CD14-positive monocyte (primary cell): ENCODE data around the gene PDE11A. TPM values are rescaled to one million over a fixed set of nuclear protein-coding genes. Genes with fewer than 3 reads are reported as not detected.

ENCODE experiments used
- DNase-seq, 3 donors: peaks; one replicate each; pipeline ENCODE4 v3.0.0-alpha.2; 2011 to 2022
- H2AFZ ChIP-seq: 2 replicates; pipeline ENCODE4 v1.6.0; 2012; ENCODE audit warnings: mild to moderate bottlenecking, low read depth, low read length, inconsistent platforms; ENCODE audit not compliant: insufficient read depth, poor library complexity, severe bottlenecking
- H3K27ac ChIP-seq, 2 donors: 1 replicate in 1 of 2; 2 replicates in 1 of 2; pipeline ENCODE4 v1.5.1; 2012 to 2013; ENCODE audit warnings: low read length in 2 of 2, control low read depth in 1 of 2, inconsistent platforms in 1 of 2, low read depth in 1 of 2, mild to moderate bottlenecking in 1 of 2
- H3K27me3 ChIP-seq, 2 donors: one replicate each; pipeline versions ENCODE4 v1.6.0 to v1.6.1; 2011 to 2013; ENCODE audit warnings: low read length in 2 of 2; ENCODE audit not compliant: control insufficient read depth in 2 of 2, insufficient read depth in 2 of 2
- H3K36me3 ChIP-seq, 2 donors: replicated peaks in 1 of 2; 1 replicate in 1 of 2; 2 replicates in 1 of 2; pipeline versions ENCODE4 v1.5.1 to v1.6.1; 2012 to 2013; ENCODE audit warnings: low read length in 2 of 2, control low read depth in 1 of 2, inconsistent platforms in 1 of 2, mild to moderate bottlenecking in 1 of 2; ENCODE audit not compliant: insufficient read depth in 2 of 2, control insufficient read depth in 1 of 2
- H3K4me1 ChIP-seq, 2 donors: 1 replicate in 1 of 2; 2 replicates in 1 of 2; pipeline versions ENCODE4 v1.5.1 to v1.6.1; 2012 to 2013; ENCODE audit warnings: low read length in 2 of 2, control low read depth in 1 of 2, inconsistent platforms in 1 of 2, mild to moderate bottlenecking in 1 of 2, moderate library complexity in 1 of 2; ENCODE audit not compliant: insufficient read depth in 2 of 2, control insufficient read depth in 1 of 2
- H3K4me2 ChIP-seq: replicated peaks from 2 replicates; pipeline ENCODE3; 2012; ENCODE audit warnings: low read length, moderate library complexity, mild to moderate bottlenecking; ENCODE audit not compliant: poor library complexity, severe bottlenecking; ENCODE audit errors: extremely low read depth
- H3K4me3 ChIP-seq, 3 experiments: fragments of 200-600 bp in 1 of 3; sonication (generic) in 1 of 3; replicated peaks in 1 of 3; 1 replicate in 2 of 3; 2 replicates in 1 of 3; pipeline ENCODE4 v1.5.1; 2011 to 2013; ENCODE audit warnings: low read length in 3 of 3, mild to moderate bottlenecking in 3 of 3, control low read depth in 2 of 3, low read depth in 2 of 3, inconsistent platforms in 1 of 3, moderate library complexity in 1 of 3
- H3K79me2 ChIP-seq: 2 replicates; pipeline ENCODE4 v1.6.0; 2012; ENCODE audit warnings: mild to moderate bottlenecking, control low read depth, inconsistent platforms, low read length, moderate library complexity; ENCODE audit not compliant: insufficient read depth
- H3K9ac ChIP-seq: 2 replicates; pipeline ENCODE4 v1.6.0; 2017; ENCODE audit warnings: low read length, mild to moderate bottlenecking; ENCODE audit not compliant: insufficient read depth, poor library complexity, severe bottlenecking
- H3K9me3 ChIP-seq, 2 donors: replicated peaks in 1 of 2; 1 replicate in 1 of 2; 2 replicates in 1 of 2; pipeline versions ENCODE4 v1.5.1 to v1.6.1; 2012 to 2013; ENCODE audit warnings: low read length in 2 of 2, control low read depth in 1 of 2; ENCODE audit not compliant: control insufficient read depth in 1 of 2, insufficient read depth in 1 of 2
- H4K20me1 ChIP-seq: 2 replicates; pipeline ENCODE4 v1.6.0; 2012; ENCODE audit warnings: mild to moderate bottlenecking, low read length, control low read depth, moderate library complexity; ENCODE audit not compliant: insufficient read depth
- H3K27ac Mint-ChIP-seq, 7 donors: one replicate each; pipeline ENCODE4 v1.8.0; 2020; ENCODE audit warnings: mild to moderate bottlenecking in 7 of 7, mixed read lengths in 7 of 7, moderate library complexity in 6 of 7, inconsistent platforms in 2 of 7
- H3K27me3 Mint-ChIP-seq, 3 donors: one replicate each; pipeline ENCODE4 v1.8.0; 2021 to 2022; ENCODE audit warnings: low read depth in 3 of 3, mild to moderate bottlenecking in 3 of 3, mixed read lengths in 3 of 3, moderate library complexity in 3 of 3, inconsistent platforms in 1 of 3
- H3K36me3 Mint-ChIP-seq, 2 donors: one replicate each; pipeline ENCODE4 v1.8.0; 2020; ENCODE audit warnings: mixed read lengths in 2 of 2, inconsistent platforms in 1 of 2, mild to moderate bottlenecking in 1 of 2
- H3K4me1 Mint-ChIP-seq: one replicate; pipeline ENCODE4 v1.8.0; 2020; ENCODE audit warnings: mild to moderate bottlenecking, mixed read lengths
- H3K4me3 Mint-ChIP-seq, 2 donors: one replicate each; pipeline ENCODE4 v1.8.0; 2020; ENCODE audit warnings: mild to moderate bottlenecking in 2 of 2, mixed read lengths in 2 of 2, moderate library complexity in 1 of 2
- H3K9me3 Mint-ChIP-seq, 7 donors: one replicate each; pipeline ENCODE4 v1.8.0; 2020 to 2022; ENCODE audit warnings: mixed read lengths in 7 of 7, mild to moderate bottlenecking in 6 of 7, moderate library complexity in 6 of 7, inconsistent platforms in 2 of 7
- CTCF ChIP-seq: fragments of 200-600 bp; IDR thresholded peaks from one replicate; pipeline ENCODE4 v1.8.0; 2022; ENCODE audit warnings: antibody characterized with exemption, mild to moderate bottlenecking
- WGBS: methylation state at CpG from one replicate; pipeline ENCODE4 v1.1.5; 2013; ENCODE audit warnings: missing lambda C conversion rate; ENCODE audit not compliant: insufficient coverage; 5-methylcytosine and 5-hydroxymethylcytosine counted together
- intact Hi-C, 2 donors: fragments of 100-400 bp; cut with micrococcal nuclease; formaldehyde crosslinking; loops; one replicate each; pipeline versions ENCODE4 v1.15.0 to v1.15.1; 2023
- polyA plus RNA-seq, 3 donors: library from polyadenylated mRNA; depleted of rRNA in 1 of 3; unstranded in 2 of 3; stranded (reverse) in 1 of 3; fragments of 300-500 nt in 2 of 3; fragments of >200 nt in 1 of 3; fragmentation: Illumina TruSeq in 2 of 3; gene quantifications; 1 replicate in 2 of 3; 2 replicates in 1 of 3; pipeline ENCODE4 v1.2.3, GENCODE V29; 2012 to 2021

The PDE11A gene
- polyA plus RNA-seq, 3 donors, result not detected

GRCh38 chr2:177741866-177742265, 330.7 kb downstream of the PDE11A start:
- Mint-ChIP-seq H3K9me3 (peaks cover 2 to 11% (median 6%) of the 10 kb centered on the region in 7 donors), H3K27ac (no peak overlapping the region), H3K36me3 (no peaks in the 10 kb centered on the region), H3K4me3 (no peak overlapping the region), H3K4me1 (peaks cover 14% of the 10 kb centered on the region), H3K27me3 (peaks cover 1 to 2% (median 1%) of the 10 kb centered on the region in 3 donors)
- Histone ChIP-seq H3K4me1 (no peaks in the 10 kb centered on the region), H3K9me3 (no peaks in the 10 kb centered on the region), H3K27me3 (no peaks in the 10 kb centered on the region), H2AFZ (no peak overlapping the region), H3K27ac (no peak overlapping the region), H4K20me1 (no peaks in the 10 kb centered on the region), H3K36me3 (no peaks in the 10 kb centered on the region), H3K9ac (no peak overlapping the region), H3K4me3 (no peak overlapping the region), H3K4me2 (no peak overlapping the region), H3K79me2 (no peaks in the 10 kb centered on the region)
- DNase-seq, result no peak
- intact Hi-C loops, result no loop called here
- TF ChIP-seq CTCF, result no peak
- WGBS, result 93% methylated on average over 2 of the region's 2 CpGs

GRCh38 chr2:177740700-177741099, 331.9 kb downstream of the PDE11A start:
- Histone ChIP-seq H2AFZ (no peak overlapping the region), H3K4me2 (no peak overlapping the region), H3K79me2 (no peaks in the 10 kb centered on the region), H3K27ac (no peak overlapping the region), H3K9ac (no peak overlapping the region), H3K27me3 (no peaks in the 10 kb centered on the region), H3K9me3 (no peaks in the 10 kb centered on the region), H4K20me1 (no peaks in the 10 kb centered on the region), H3K4me1 (no peaks in the 10 kb centered on the region), H3K4me3 (no peak overlapping the region), H3K36me3 (no peaks in the 10 kb centered on the region)
- Mint-ChIP-seq H3K27ac (no peak overlapping the region), H3K36me3 (no peaks in the 10 kb centered on the region), H3K4me1 (peaks cover 8% of the 10 kb centered on the region), H3K27me3 (peaks cover 1 to 2% (median 1%) of the 10 kb centered on the region in 3 donors), H3K4me3 (no peak overlapping the region), H3K9me3 (peaks cover 2 to 11% (median 5%) of the 10 kb centered on the region in 7 donors)
- DNase-seq, result no peak
- no peak for TF ChIP-seq CTCF
- WGBS, result 100% methylated on average over 1 of the region's 1 CpG
- intact Hi-C loops, result no loop called here
